ENCODE measurements around the gene HMMR. TPM values are rescaled to one million over a fixed set of nuclear protein-coding genes. Genes with fewer than 3 reads are reported as not detected.

Gene HMMR
- total and polyA plus RNA-seq, 7 donors: 0.14 to 1.4 (median 0.49) TPM

GRCh38 chr5:163473635-163474243 lies 13.3 kb downstream of the HMMR start:
- ATAC-seq: no peak
- DNase-seq: no peak
- Histone ChIP-seq H3K36me3 (ENCODE audit: insufficient read depth in 1 of 2, low read depth in 1 of 2) (peaks cover 0 to 2% of the 10 kb centered on the region in 2 donors), H3K4me1 (no peaks in the 10 kb centered on the region), H3K9me3 (no peaks in the 10 kb centered on the region), H3K4me3 (no peak overlapping the region), H3K27ac (no peak overlapping the region), H3K27me3 (ENCODE audit: insufficient read depth in 3 of 3, low read length in 2 of 3) (no peaks in the 10 kb centered on the region)
- WGBS, 3 donors: 92 to 97% (median 97%) methylated on average over 3 of the region's 3 CpGs
- intact Hi-C loops (cut with DNase I): no loop called here
- TF ChIP-seq CTCF (IDR thresholded peaks at IDR 0.05): peak; percentile 27

GRCh38 chr5:163475411-163475810 lies 15.0 kb downstream of the HMMR start:
- Histone ChIP-seq H3K27me3 (ENCODE audit: insufficient read depth in 3 of 3, low read length in 2 of 3) (no peaks in the 10 kb centered on the region), H3K27ac (no peak overlapping the region), H3K4me1 (no peaks in the 10 kb centered on the region), H3K36me3 (ENCODE audit: insufficient read depth in 1 of 2, low read depth in 1 of 2) (peaks cover 0 to 2% of the 10 kb centered on the region in 2 donors), H3K9me3 (no peaks in the 10 kb centered on the region), H3K4me3 (no peak overlapping the region)
- no peak for DNase-seq
- no peak for ATAC-seq
- intact Hi-C loops (cut with DNase I): no loop called here
- no peak for TF ChIP-seq CTCF (IDR thresholded peaks at IDR 0.05)
- WGBS, 3 donors: 93 to 98% (median 95%) methylated on average over 2 of the region's 2 CpGs

GRCh38 chr5:163478126-163478981 lies 17.9 kb downstream of the HMMR start:
- Histone ChIP-seq H3K27ac (no peak overlapping the region), H3K27me3 (ENCODE audit: insufficient read depth in 3 of 3, low read length in 2 of 3) (no peaks in the 10 kb centered on the region), H3K9me3 (no peaks in the 10 kb centered on the region), H3K4me1 (no peaks in the 10 kb centered on the region), H3K4me3 (no peak overlapping the region), H3K36me3 (ENCODE audit: insufficient read depth in 1 of 2, low read depth in 1 of 2) (peaks cover 0 to 2% of the 10 kb centered on the region in 2 donors)
- no peak for DNase-seq
- 89 to 95% (median 94%) methylated on average over 2 of the region's 2 CpGs for WGBS, 3 donors
- ATAC-seq: no peak
- intact Hi-C loops (cut with DNase I): no loop called here
- TF ChIP-seq CTCF (IDR thresholded peaks at IDR 0.05): no peak

GRCh38 chr5:163478982-163479271 lies 18.5 kb downstream of the HMMR start:
- no peak overlapping the region for H3K4me3 ChIP-seq
- intact Hi-C loops (cut with DNase I): no loop called here
- H3K27ac ChIP-seq: no peak overlapping the region
- H3K36me3 ChIP-seq (ENCODE audit: insufficient read depth in 1 of 2, low read depth in 1 of 2): peaks cover 0 to 2% of the 10 kb centered on the region in 2 donors
- 100% methylated on average over 1 of the region's 1 CpG for WGBS, 3 donors
- ATAC-seq: no peak
- no peaks in the 10 kb centered on the region for H3K9me3 ChIP-seq
- no peak for TF ChIP-seq CTCF (IDR thresholded peaks at IDR 0.05)
- no peaks in the 10 kb centered on the region for H3K27me3 ChIP-seq (ENCODE audit: insufficient read depth in 3 of 3, low read length in 2 of 3)
- DNase-seq: no peak
- no peaks in the 10 kb centered on the region for H3K4me1 ChIP-seq
